ENCODE data around the gene PBRM1.

PBRM1 gene

DNA sequence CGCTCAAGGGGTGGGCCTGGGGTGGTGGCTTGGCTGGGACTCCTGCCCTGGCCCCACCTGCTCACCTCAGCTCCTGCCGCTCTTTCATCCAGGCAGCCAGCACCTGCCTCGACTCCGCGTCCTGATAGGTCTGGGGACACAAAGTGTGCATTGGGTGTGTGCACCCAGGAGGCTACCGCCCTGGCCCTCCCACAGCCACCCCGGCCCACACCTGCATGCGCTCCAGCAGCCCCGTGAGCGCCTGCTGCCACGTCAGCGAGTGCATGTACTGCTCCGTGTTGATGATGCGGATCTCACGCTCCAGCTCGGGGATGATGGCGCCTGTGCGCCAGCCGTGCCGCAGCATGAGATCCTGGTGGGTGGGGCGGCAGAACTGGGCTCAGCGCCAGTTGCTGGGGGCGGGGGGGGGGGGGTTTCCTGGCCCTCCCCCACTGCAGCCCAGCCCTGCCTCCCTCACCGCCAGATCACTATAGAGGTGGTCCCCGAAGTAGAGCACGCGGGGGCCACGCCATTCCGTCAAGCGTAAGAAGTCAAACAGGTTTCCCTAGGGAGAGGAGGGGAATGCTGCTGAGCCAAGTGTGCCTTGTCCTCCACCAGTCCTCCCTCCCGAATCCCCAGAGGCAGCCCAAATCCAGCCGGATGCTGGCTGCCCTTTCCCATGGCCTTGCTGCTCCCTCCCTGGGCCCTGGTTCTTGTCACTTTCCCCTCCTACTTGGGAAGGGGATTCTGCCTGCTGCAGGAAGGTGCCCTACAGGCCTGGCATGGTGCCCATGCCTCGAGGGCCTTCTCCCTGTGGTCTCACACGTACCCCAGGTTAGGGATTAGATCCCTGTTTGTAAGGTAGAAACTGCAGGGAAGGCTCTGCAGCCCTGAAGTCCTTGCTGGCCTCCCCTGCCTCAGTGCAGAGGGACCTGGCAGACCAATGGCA, 160.7 kb downstream of the PBRM1 start:
- peak in 2 of 5 experiments; percentile 2 to 5 for DNase-seq

DNA sequence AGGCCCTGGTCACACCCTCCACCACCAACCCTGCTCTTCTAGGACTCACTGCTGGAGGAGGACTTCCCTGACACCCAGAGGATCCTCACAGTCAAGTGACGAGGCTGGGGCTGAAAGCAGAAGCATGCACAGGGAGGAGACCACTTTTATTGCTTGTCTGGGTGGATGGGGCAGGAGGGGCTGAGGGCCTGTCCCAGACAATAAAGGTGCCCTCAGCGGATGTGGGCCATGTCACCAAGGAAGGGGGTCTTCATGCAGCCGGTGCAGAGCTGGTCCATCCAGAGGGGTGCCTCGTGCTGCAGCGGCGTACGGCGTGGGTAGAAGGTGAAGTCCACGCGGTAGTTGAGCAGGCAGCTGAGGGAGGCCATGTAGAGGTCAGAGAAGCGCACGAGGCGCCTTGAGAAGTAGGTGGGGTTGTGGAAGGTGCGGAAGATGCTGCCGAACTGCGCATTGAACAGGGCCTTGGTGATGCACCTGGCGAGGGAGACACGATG, 161.4 kb downstream of the PBRM1 start:
- DNase-seq: peak in 2 of 5 experiments; percentile 2 to 6

DNA sequence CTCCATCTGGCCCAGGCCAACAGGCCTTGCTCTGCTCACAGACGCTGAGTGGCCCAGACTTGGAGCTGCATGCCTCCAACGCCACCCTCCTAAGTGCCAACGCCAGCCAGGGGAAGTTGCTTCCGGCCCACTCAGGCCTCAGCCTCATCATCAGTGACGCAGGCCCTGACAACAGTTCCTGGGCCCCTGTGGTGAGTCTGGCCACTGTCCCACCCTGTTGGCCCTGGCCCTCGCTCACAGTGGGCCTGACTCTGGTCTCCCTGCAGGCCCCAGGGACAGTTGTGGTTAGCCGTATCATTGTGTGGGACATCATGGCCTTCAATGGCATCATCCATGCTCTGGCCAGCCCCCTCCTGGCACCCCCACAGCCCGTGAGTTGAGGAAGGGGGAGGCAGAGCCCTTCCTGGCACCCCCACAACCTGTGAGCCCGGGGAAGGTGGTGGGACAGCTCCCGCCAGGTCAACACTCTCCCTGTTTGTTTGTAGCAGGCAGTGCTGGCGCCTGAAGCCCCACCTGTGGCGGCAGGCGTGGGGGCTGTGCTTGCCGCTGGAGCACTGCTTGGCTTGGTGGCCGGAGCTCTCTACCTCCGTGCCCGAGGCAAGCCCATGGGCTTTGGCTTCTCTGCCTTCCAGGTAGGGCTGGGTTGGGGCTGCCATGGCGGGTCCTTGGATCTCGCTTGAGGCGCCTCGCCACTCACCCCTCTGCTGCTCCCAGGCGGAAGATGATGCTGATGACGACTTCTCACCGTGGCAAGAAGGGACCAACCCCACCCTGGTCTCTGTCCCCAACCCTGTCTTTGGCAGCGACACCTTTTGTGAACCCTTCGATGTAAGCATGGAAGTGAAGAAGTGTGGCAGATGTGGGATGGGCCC, 162.1 kb downstream of the PBRM1 start:
- DNase-seq: peak in 2 of 5 experiments; percentile 3 to 5

DNA sequence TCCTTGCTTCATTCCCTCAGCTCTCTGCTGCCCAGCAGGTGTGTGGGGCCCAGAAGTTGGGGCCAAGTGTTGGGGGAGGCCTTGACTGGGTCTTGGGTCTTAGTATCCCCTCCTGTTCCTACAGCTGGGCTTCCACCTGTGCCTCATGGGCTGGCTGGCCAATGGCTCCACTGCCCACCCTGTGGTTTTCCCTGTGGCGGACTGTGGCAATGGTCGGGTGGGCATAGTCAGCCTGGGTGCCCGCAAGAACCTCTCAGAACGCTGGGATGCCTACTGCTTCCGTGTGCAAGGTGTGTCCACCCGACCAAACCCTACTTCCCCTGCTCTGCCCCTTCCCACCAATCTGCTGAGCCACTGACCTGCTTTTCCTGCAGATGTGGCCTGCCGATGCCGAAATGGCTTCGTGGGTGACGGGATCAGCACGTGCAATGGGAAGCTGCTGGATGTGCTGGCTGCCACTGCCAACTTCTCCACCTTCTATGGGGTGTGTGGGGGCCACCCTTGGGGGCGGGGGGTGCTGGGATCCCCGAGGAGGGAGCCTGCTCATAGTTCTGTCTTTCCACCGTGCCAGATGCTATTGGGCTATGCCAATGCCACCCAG, 163.0 kb downstream of the PBRM1 start:
- no peak for DNase-seq

DNA sequence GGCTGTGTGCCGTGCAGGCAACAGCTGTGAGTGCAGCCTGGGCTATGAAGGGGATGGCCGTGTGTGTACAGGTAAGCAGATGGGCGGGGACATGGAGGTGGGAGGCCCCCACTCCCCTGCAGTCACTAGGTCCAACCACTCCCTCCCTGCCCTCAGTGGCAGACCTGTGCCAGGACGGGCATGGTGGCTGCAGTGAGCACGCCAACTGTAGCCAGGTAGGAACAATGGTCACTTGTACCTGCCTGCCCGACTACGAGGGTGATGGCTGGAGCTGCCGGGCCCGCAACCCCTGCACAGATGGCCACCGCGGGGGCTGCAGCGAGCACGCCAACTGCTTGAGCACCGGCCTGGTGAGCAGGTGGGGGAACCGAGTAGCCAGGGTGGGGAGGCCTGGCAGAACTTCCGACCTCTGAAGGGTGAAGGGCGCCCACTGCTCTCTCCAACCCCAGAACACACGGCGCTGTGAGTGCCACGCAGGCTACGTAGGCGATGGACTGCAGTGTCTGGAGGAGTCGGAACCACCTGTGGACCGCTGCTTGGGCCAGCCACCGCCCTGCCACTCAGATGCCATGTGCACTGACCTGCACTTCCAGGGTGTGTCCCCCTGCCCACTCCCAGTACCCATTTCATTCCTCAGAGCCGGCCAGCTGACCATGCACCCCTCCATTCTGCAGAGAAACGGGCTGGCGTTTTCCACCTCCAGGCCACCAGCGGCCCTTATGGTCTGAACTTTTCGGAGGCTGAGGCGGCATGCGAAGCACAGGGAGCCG, 163.6 kb downstream of the PBRM1 start:
- no peak for DNase-seq

DNA sequence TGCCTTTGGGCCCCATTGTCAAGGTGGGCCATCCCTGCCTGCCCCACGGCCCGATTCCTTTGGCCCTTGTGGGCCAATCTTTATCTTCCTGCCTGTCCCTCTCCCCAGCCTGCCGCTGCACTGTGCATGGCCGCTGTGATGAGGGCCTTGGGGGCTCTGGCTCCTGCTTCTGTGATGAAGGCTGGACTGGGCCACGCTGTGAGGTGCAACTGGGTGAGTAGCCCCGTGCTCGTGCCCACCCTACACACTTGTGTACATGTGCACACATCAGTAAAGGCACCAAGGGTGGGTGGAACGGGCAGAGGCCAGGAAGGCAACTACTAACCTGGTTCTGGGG, 164.3 kb downstream of the PBRM1 start:
- DNase-seq: no peak

DNA sequence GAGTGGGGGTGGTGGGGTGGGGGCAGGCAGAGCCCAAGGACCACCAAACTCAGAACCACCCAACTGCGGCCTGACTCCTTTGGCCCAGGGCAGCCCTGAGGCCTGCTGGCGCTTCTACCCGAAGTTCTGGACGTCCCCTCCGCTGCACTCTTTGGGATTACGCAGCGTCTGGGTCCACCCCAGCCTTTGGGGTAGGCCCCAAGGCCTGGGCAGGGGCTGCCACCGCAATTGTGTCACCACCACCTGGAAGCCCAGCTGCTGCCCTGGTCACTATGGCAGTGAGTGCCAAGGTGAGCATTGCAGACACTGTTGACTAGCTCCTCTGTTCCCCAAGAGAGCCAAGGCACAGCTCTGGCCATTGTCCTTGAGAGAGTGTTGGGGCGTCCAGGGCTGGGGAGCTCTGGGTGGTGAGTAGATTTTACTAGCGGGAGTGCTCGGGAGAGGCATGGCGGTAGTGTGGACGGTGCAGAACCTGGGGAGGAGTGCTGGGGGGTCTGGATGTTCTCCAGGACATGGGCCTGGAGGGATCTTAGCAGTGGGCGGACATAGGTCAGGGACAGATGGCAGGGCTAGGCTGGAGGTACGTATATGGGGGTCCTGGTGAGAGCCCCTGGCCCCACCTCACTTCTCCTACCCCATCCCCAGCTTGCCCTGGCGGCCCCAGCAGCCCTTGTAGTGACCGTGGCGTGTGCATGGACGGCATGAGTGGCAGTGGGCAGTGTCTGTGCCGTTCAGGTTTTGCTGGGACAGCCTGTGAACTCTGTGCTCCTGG, 164.8 kb downstream of the PBRM1 start:
- DNase-seq: no peak

DNA sequence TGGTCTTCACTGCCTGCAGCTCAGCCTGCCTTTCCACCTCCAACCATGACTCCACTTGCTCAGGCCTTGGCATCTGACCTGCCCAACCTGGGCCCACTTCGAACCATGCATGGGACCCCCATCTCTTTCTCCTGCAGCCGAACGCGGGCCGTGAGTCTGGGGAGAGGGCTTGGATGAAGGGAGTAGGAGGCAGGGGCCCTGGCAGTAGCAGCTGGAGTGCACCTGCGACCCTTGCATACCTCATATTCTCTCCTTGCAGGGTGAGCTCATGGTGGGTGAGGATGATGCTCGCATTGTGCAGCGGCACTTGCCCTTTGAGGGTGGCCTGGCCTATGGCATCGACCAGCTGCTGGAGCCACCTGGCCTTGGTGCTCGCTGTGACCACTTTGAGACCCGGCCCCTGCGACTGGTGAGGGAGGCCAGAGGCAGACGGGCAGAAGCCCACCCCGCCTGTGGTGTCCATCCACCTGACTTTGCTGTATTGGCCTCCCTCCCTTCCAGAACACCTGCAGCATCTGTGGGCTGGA, 165.5 kb downstream of the PBRM1 start:
- no peak for DNase-seq

DNA sequence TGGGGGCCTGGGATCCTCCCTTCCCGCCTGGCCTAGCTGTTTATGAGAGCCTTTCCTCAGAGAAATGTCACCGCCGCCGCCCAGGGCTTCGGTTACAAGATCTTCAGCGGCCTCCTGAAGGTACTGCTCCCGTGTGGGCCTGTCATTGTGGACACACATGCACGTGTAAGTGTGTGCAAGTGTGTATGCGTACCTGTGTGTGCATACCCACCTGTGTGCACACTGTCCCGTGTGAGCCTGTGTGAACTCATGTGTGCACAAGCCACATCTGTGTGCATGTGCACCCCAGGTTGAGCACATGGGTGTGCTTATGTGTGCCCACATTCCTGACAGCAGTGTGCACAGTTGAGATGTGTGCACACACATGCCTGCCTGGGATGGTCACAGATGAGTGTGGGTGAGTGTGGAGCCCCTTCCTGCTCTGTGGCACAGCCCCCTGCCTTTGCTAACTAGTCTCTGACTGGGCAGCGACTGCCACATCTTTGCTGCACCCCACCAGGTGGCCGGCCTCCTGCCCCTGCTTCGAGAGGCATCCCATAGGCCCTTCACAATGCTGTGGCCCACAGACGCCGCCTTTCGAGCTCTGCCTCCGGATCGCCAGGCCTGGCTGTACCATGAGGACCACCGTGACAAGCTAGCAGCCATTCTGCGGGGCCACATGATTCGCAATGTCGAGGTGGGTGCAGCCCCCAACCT, 166.1 kb downstream of the PBRM1 start:
- no peak for DNase-seq

DNA sequence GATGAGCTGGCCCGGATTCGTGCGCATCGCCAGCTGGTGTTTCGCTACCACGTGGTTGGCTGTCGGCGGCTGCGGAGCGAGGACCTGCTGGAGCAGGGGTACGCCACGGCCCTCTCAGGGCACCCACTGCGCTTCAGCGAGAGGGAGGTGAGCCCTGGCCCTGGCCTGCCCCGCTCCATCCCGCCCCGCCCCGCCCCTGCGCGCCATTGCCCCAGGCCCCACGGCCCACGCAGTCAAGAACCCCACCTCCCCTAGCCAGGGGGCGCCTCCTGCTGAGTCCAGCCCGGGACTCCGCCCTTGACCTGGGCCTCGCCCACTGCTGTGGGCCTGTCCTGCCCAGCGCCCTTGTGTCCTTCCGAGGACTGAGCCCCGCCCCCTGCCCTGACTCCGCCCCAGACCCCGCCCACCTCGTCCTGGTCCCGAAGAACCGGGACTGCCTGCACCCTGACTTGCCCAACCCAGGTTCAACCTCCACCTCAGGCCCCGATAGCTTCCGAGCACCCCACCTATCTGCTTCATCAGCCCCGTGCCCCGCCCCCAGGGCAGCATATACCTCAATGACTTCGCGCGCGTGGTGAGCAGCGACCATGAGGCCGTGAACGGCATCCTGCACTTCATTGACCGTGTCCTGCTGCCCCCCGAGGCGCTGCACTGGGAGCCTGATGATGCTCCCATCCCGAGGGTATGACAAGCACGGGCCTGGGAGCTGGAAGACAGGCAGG, 166.8 kb downstream of the PBRM1 start:
- no peak for DNase-seq

DNA sequence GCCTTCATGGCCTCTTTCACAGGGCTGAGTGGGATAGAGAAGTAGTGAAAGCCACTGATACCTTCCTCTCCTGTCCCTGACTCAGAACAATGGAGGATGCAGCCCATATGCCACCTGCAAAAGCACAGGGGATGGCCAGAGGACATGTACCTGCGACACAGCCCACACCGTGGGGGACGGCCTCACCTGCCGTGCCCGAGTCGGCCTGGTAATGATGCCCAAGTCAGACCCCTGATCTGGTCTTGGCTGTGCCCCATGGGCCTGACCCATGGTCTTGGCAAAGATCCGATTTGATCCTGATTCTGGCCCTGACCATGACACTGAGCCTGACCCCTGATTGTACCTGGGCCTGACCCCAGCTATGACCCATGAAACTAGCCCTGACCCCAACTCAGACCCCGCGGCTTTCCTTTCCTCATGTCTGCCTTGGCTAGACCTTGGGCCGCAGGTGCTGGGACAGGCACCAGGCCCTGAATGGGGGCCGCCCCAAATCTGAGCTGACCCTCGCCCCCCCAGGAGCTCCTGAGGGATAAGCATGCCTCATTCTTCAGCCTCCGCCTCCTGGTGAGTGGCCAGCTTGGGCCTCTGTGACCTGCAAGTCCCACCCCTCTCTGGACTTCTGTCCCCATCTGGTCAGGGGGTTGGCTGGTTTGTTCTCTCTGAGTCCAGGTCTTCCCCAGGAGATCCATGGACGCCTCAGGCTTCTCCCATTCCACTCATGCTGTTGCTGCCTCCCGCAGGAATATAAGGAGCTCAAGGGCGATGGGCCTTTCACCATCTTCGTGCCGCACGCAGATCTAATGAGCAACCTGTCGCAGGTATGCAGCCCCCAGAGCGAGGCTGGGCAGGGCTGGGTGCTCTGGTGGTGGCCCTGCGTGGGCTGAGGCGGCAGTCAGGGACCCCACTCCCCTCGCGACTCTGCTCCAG, 167.7 kb downstream of the PBRM1 start:
- no peak for DNase-seq

DNA sequence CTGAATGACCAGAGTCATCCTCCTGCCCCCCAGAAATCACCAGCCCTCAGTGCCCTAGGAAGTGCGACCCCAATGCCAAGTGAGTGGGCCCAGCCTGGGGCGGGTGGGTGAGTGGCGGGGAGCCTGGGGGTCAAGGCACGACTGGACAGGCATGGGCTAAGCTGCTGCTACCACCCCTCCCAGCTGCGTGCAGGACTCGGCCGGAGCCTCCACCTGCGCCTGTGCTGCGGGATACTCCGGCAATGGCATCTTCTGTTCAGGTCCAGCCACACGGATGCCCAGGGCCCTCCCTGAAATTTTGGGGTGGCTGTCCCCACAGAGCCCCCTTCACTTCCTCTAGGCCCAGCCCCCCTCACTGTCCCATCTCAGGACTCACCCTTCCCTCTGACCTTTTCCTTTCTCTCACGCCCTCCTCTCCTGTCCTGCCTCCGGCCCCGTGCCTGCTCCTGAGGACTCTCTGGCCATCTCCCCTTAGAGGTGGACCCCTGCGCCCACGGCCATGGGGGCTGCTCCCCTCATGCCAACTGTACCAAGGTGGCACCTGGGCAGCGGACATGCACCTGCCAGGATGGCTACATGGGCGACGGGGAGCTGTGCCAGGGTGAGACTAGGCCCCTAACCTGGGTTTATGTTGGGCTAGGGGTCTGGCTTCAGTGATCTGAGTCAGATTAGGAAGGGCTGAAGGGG, 169.1 kb downstream of the PBRM1 start:
- DNase-seq: no peak

DNA sequence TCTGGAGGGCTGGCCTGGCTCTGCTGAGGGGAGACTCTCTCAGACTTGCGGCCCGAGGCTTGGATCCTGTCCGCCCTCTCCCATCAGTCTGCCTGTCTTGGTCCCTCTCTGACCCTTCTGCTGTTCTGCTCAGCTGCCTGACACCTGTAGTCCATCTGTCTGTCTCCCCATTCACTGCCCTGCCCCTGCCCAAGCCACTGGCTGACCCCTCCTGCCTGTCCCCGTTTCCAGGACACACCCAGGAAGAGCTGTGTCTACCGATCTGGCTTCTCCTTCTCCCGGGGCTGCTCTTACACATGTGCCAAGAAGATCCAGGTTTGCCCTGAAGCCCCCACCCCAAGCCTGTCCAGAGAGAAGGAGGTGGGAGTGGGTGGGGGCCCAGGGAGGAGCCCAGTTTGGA, 170.5 kb downstream of the PBRM1 start:
- no peak for DNase-seq

DNA sequence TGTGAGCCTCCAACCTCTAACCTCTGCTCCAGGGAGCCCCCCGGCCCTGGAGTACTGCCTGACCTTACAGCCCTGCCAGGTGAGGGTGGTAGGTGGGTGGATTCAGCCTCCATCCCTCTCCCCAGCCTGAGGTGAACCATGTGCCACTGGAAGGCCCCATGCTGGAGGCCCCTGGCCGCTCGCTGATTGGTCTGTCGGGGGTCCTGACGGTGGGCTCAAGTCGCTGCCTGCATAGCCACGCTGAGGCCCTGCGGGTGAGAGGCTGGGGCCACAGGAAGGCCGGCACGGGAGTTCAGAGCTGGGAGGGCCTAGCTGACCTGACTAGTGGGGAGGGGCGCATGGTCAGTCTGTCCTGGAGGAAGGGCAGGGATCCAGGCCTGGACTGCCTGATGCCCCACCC, 171.1 kb downstream of the PBRM1 start:
- DNase-seq: no peak

DNA sequence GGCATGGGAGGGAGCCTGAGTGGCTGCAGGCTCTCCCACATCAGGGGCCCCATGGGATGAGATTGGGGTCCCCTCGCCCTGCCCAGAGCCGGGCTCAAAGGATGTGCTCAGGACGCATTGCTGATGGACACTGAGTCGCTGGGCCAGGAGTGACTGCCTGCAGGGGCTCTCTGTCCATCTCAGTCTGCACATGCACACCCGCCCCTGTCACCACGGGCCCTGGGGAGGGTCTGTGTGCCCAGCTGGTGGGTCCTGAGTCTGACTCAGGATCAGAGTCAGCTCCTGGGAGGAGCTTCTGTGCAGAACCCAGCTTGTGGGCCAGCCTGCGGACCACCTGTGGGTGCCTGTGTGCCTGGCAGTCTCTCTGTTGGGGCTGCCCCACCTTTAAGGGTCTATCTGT, 172.4 kb downstream of the PBRM1 start:
- no peak for DNase-seq

DNA sequence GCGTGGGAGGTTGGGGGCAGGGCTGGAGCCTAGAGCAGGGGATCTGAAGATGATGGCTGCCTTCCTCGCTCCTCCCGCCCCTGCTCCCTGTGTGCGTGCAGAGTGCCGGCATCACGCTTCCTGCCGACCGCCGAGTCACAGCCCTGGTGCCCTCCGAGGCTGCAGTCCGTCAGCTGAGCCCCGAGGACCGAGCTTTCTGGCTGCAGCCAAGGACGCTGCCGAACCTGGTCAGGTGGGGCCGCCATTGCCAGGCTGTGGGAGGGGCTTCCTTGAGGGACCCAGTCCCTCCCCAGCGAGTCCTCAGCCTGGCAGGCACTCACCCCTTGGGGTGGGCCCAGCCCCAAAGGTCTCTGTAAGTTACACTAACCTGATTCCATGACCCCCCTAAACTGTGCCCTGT, 173.0 kb downstream of the PBRM1 start:
- DNase-seq: no peak

DNA sequence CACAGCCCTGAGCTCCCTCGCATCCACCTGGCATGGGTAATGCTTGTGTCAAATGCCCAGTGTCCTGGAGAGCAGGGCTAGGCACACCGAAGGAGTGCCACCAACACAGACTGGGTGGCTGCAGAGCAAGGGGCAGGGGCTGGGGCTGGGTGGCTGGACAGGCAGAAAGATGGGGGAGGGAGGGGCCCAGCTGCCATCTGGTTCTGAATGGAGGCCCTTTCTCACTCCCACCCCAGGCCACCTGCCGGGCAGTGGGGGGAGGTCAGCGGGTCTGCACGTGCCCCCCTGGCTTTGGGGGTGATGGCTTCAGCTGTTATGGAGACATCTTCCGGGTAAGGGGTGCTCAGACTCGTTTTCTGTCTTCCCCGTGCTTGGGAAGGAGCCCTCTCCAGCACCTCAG, 173.6 kb downstream of the PBRM1 start:
- DNase-seq: no peak

DNA sequence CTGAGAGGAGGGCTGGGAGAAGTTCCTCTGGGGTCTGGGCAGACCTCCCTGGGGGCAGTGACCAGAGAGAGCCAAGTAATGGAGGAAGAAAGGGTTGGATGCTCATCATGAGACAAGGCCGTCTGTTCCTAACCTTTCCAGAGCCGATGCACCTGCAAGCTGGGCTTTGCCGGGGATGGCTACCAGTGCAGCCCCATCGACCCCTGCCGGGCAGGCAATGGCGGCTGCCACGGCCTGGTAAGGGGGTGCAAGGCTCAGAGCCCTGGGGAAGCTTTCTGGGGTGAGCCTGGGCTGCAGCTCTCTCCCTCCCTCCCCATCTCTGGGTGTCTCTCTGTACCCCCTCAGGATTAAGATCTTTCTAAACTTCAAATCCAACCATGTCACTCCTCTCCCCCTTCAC, 174.2 kb downstream of the PBRM1 start:
- no peak for DNase-seq

All from T-helper 2 cell (primary cell).